Astrocyte of the spinal cord (primary cell): Measurements from ENCODE around the gene HES6.

Experiments used
- DNase-seq: peaks from one replicate; pipeline ENCODE4 v3.0.0; 2011; ENCODE audit warnings: low read depth, low spot score
- H3K4me3 ChIP-seq: 2 replicates; pipeline ENCODE4 v1.5.1; 2011; ENCODE audit warnings: low read depth, mild to moderate bottlenecking, low read length, moderate library complexity
- in situ Hi-C: cut with HindIII; loops from 2 replicates; pipeline ENCODE4 v1.10.0; 2017; ENCODE audit warnings: low sequenced_read_pairs
- TF ChIP-seq, protein P1 (sequence below): IDR thresholded peaks from 2 replicates; pipeline ENCODE4 v1.5.1; 2012; ENCODE audit warnings: low read depth, mild to moderate bottlenecking, low read length, inconsistent platforms

The HES6 gene

DNA sequence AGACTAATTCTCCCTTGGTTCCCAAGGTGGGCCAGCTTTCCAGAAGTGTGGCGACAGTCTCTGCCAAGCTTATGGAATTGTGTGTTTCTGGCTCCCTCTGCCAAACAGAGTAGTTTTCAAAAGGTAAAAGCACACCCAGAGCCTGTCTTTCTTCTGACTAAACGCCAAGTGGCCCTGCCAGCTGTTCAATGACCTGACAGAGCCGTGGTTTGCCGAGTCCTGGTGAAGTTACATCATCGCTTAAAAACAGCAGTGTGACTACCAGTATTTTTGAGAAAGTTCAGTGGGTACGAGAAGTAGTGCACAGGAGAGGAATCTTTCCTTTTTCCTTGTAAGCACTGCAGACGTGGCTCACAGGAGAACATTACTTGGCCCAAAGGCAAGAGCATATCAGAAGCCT, 46.7 kb upstream of the HES6 start:
- TF ChIP-seq, protein P1, sequence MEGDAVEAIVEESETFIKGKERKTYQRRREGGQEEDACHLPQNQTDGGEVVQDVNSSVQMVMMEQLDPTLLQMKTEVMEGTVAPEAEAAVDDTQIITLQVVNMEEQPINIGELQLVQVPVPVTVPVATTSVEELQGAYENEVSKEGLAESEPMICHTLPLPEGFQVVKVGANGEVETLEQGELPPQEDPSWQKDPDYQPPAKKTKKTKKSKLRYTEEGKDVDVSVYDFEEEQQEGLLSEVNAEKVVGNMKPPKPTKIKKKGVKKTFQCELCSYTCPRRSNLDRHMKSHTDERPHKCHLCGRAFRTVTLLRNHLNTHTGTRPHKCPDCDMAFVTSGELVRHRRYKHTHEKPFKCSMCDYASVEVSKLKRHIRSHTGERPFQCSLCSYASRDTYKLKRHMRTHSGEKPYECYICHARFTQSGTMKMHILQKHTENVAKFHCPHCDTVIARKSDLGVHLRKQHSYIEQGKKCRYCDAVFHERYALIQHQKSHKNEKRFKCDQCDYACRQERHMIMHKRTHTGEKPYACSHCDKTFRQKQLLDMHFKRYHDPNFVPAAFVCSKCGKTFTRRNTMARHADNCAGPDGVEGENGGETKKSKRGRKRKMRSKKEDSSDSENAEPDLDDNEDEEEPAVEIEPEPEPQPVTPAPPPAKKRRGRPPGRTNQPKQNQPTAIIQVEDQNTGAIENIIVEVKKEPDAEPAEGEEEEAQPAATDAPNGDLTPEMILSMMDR = no peak
- no peak overlapping the region for H3K4me3 ChIP-seq
- peak; percentile 88 for DNase-seq
- in situ Hi-C loops = no loop called here

GRCh38 chr2:238286095-238286494, 46.3 kb upstream of the HES6 start:
- H3K4me3 ChIP-seq = no peak overlapping the region
- no peak for DNase-seq
- in situ Hi-C loops = no loop called here
- TF ChIP-seq, protein P1 = no peak

DNA sequence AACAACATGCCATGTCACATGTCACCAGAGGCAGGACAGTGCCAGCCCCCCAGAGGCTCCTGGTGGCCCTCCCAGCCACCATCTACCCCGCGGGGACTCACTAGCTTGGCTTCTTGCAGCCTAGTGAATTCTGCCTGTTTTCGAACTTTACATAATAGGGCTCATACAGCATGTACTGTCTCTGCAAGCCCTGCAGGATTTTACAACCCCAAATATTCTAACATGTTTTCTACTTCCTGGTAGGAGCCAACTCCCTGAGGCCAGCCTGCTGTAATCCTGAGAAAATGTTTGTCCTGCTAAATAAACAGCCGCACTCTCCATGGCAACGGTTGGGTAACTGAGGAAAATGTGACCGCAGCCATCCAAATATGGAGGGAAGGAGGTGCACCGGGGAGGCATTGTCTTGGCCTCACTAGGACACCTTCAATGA, 45.8 kb upstream of the HES6 start:
- in situ Hi-C loops = no loop called here
- no peak overlapping the region for H3K4me3 ChIP-seq
- peak; percentile 96 for DNase-seq
- TF ChIP-seq, protein P1 = no peak

DNA sequence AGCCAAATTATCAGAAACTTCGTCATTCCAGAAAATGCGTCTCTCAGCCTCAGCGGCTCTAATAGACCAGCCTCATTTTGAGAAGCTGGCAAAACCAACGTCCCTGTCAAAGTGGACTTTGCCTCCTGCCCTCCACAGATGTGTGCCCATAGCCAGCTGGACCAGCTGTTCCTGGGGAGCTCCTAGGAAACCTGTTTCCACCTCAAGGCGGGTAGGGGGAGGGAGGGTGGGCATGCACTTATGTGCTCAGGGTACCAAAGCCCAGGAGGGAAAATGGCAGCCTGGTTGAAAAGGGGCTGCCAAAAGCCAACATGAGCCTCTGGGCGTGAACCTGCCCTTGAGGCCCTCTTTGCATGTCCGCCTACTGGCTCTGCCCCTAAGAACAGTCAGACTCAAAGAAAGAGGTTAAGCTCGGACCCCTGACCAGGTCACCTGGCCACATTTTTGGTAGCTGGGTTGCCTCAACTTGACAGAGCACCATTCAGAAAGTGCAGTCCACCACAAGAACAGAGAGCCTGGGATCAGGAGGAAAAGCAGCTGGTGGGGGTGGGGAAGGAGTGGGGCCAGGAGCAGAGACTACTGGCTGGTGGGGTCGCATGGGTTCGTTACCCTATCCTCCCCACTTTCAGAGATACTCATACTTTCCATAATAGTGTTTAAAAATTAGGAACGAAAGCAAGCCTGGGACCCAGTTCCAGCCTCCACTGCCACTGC, 45.1 kb upstream of the HES6 start:
- TF ChIP-seq, protein P1 = no peak
- no peak overlapping the region for H3K4me3 ChIP-seq
- in situ Hi-C loops = no loop called here
- DNase-seq = no peak

DNA sequence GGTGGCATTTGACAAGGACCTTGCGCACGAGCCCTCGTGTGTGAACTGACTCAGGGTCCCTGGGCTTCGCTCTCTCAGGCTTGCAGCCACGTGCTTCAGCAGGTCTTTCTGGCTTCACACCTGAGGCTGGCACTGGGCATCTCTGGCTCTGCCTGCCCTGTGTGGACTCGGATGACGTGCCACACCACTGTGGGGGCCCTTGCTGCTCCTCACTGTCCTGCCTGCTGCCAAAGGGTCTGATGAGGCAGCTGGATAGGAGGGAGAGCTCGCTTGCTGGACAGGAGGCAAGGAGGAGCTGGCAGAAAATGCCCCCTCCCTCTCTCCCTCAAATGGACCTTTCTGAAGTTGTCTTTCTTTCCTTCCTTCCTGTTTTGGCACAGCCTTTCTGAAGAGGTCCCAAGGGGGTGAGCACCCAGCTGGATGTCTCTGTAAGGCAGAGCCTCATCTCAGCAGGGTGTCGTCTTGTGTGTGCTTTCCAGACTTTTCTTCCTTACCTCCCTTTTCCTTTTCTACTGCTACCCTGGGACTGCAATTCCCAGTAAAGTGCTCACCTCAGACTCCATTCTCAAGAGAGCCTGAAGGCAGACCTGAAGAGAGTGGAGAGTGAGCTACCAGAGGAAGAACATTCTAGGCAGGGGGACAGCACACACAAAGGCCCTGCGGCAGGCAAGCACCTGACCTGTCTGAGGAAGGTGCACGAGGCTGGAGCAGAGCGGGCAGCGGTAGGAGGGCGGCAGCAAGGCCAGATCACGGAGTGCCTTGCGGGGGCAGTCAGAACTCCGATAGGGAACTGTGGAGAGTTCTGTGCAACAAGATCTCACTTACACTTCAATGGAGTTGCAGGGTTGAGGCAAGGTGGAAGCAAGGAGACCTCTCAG, 43.3 kb upstream of the HES6 start:
- DNase-seq = no peak
- TF ChIP-seq, protein P1 = no peak
- no peak overlapping the region for H3K4me3 ChIP-seq
- in situ Hi-C loops = no loop called here

DNA sequence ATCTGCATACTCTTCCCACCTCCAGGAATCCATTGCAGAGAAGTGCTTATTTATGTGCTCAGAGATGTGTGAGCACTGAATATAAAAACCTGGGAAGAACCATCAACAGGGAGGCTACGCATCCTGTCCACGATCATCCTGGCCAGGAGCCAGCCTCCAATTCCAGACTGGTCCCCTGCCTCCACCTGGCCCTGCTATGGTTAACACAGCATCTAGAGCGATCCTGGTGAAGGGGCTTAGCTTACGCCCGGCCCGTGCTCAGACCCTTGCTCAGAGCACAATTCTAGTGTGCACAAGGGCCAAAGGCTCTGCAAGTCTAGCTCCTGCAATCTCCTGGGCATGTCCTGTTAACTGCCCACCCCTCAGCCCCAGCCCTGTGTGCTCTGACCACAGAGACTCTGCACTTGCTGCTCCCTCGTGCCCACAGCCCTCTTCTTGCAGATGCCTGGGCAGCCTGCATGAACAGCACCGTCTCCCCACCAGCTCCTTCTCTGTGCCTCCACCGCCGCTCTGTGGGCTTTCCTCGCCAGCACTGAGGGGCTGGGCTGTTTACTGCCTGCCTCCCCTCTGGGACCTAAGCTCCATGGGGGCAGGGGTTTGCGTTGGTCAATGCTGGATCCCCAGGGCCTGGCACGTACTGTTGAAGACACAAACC, 42.1 kb upstream of the HES6 start:
- no peak for DNase-seq
- TF ChIP-seq, protein P1 = no peak
- in situ Hi-C loops = no loop called here
- no peak overlapping the region for H3K4me3 ChIP-seq
